PC-9 (cell line): ENCODE measurements around the gene ZNF346. TPM values are rescaled to one million over a fixed set of nuclear protein-coding genes. Genes with fewer than 3 reads are reported as not detected.

Source experiments
- BruUV-seq: library from RNA; stranded (reverse); fragments of 400-500 nt; replicated peaks from 2 replicates; lab custom pipeline; 2021; lab: Mats Ljungman, UMichigan
- CTCF ChIA-PET: fragments of 300-600 bp; sonication (Branson Sonifier 250); formaldehyde crosslinking; loops from one replicate; lab custom pipeline; 2022; ENCODE audit warnings: antibody characterized with exemption; lab: Charles Lee
- POLR2A ChIA-PET: fragments of 300-600 bp; sonication (Branson Sonifier 250); formaldehyde crosslinking; loops from one replicate; lab custom pipeline; 2022; ENCODE audit warnings: antibody characterized with exemption; ENCODE audit not compliant: unreplicated experiment; lab: Charles Lee
- DNase-seq, 2 experiments: peaks; one replicate each; pipeline versions ENCODE4 v3.0.0 to v3.0.0-alpha.2; 2015 to 2022; ENCODE audit warnings: mixed read lengths in 1 of 2
- H2AFZ ChIP-seq: fragments of 200-600 bp; sonication (generic); 2 replicates; pipeline ENCODE4 v1.8.1; 2017; ENCODE audit warnings: antibody characterized with exemption
- H3F3A ChIP-seq: fragments of 200-600 bp; sonication (generic); 2 replicates; pipeline ENCODE4 v1.8.1; 2017; ENCODE audit warnings: antibody characterized with exemption, mild to moderate bottlenecking, low read depth; ENCODE audit not compliant: insufficient read depth
- H3K27ac ChIP-seq: fragments of 200-600 bp; sonication (generic); 2 replicates; pipeline ENCODE4 v1.6.1; 2016; ENCODE audit warnings: mixed run types
- H3K27me3 ChIP-seq: fragments of 200-600 bp; sonication (generic); 2 replicates; pipeline ENCODE4 v1.6.1; 2016; ENCODE audit warnings: low read depth, mixed run types; ENCODE audit not compliant: insufficient read depth
- H3K36me3 ChIP-seq: fragments of 200-600 bp; sonication (generic); 2 replicates; pipeline ENCODE4 v1.6.1; 2016; ENCODE audit warnings: low read depth, mixed run types
- H3K4me1 ChIP-seq: fragments of 200-600 bp; sonication (generic); replicated peaks from 2 replicates; pipeline ENCODE4 v1.6.1; 2016; ENCODE audit warnings: mixed run types; ENCODE audit not compliant: insufficient read depth
- H3K4me2 ChIP-seq: fragments of 200-600 bp; sonication (generic); 2 replicates; pipeline ENCODE4 v1.6.1; 2017; ENCODE audit warnings: mixed run types
- H3K4me3 ChIP-seq: fragments of 200-600 bp; sonication (generic); 2 replicates; pipeline ENCODE4 v1.6.1; 2016; ENCODE audit warnings: mixed run types
- H3K79me2 ChIP-seq: fragments of 200-600 bp; sonication (generic); 2 replicates; pipeline ENCODE4 v1.6.1; 2017; ENCODE audit warnings: low read depth, mixed run types
- H3K9me2 ChIP-seq: fragments of 200-600 bp; sonication (generic); 2 replicates; pipeline ENCODE4 v1.8.1; 2017; ENCODE audit warnings: mild to moderate bottlenecking; ENCODE audit not compliant: insufficient read depth
- H3K9me3 ChIP-seq: fragments of 200-600 bp; sonication (generic); 2 replicates; pipeline ENCODE4 v1.8.1; 2016; ENCODE audit warnings: low read depth; ENCODE audit not compliant: insufficient read depth
- H4K20me1 ChIP-seq: fragments of 200-600 bp; sonication (generic); 2 replicates; pipeline ENCODE4 v1.8.1; 2017; ENCODE audit not compliant: insufficient read depth
- CTCF ChIP-seq: fragments of 200-600 bp; sonication (generic); conservative IDR thresholded peaks from 2 replicates; pipeline ENCODE4 v1.6.1; 2017; ENCODE audit warnings: mixed run types, antibody characterized with exemption, mild to moderate bottlenecking, moderate library complexity
- EZH2 ChIP-seq: fragments of 200-600 bp; sonication (generic); IDR thresholded peaks from 2 replicates; pipeline ENCODE4 v1.8.0; 2017; ENCODE audit warnings: antibody characterized with exemption, low read depth
- intact Hi-C: fragments of 100-400 bp; cut with micrococcal nuclease; formaldehyde crosslinking; loops from one replicate; pipeline ENCODE4 v1.10.0; 2022; ENCODE audit not compliant: unreplicated experiment
- total RNA-seq: library from RNA; stranded (reverse); gene quantifications from 2 replicates; pipeline ENCODE4 v1.2.3, GENCODE V29; 2021

Gene ZNF346
- total RNA-seq, 1 experiment from 2014 or later, result 23.8 TPM

DNA sequence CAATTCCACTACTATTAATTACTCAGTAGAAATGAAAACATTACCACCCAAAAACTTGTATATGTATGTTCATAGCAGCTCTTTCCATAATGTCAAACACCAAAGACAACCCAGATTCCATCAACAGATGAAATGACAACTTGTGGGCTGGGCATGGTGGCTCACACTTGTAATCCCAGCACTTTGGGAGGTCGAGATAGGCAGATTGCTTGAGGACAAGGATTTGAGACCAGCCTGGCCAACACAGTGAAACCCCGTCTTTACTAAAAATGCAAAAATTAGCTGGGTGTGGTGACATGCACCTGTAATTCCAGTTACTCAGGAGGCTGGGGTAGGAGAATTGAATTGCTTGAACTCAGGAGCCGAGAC lies 27.4 kb upstream of the ZNF346 start:
- TF ChIP-seq EZH2 (no peak), CTCF (no peak)
- Histone ChIP-seq H3F3A (peaks cover 57% of the 10 kb centered on the region), H3K4me3 (no peak overlapping the region), H3K27me3 (no peaks in the 10 kb centered on the region), H3K79me2 (peaks cover 93% of the 10 kb centered on the region), H3K36me3 (peaks cover 7% of the 10 kb centered on the region), H3K4me2 (peak overlapping the region; percentile 56), H3K4me1 (peaks cover 26% of the 10 kb centered on the region), H2AFZ (no peak overlapping the region), H4K20me1 (0 out of 2 replicates have a peak, but pooled peaks cover 5% of the 10 kb centered on the region), H3K27ac (peak overlapping the region; percentile 96), H3K9me2 (no peaks in the 10 kb centered on the region), H3K9me3 (peaks cover 5% of the 10 kb centered on the region)
- no peak for DNase-seq
- ChIA-PET CTCF (no interaction called here), POLR2A (no interaction called here)
- intact Hi-C loops, result no loop called here
- BruUV-seq, result no TSS peak

GRCh38 chr5:176995896-176996767 lies 26.4 kb upstream of the ZNF346 start:
- no peaks in the 10 kb centered on the region for H3K27me3 ChIP-seq
- ChIA-PET POLR2A (no interaction called here), CTCF (no interaction called here)
- H3K27ac ChIP-seq, result peak overlapping the region; percentile 96
- 0 out of 2 replicates have a peak overlapping the region, but pooled peaks have one; percentile 5 for H3K4me2 ChIP-seq
- intact Hi-C loops, result no loop called here
- no peak overlapping the region for H3K4me3 ChIP-seq
- peaks cover 5% of the 10 kb centered on the region for H3K9me3 ChIP-seq
- peaks cover 57% of the 10 kb centered on the region for H3F3A ChIP-seq
- H3K79me2 ChIP-seq, result peaks cover 93% of the 10 kb centered on the region
- peaks cover 6% of the 10 kb centered on the region for H3K36me3 ChIP-seq
- TF ChIP-seq EZH2 (no peak), CTCF (no peak)
- H3K4me1 ChIP-seq, result peaks cover 26% of the 10 kb centered on the region
- no peak for DNase-seq
- no TSS peak for BruUV-seq
- H3K9me2 ChIP-seq, result no peaks in the 10 kb centered on the region
- no peak overlapping the region for H2AFZ ChIP-seq
- H4K20me1 ChIP-seq, result peaks cover 11% of the 10 kb centered on the region

DNA sequence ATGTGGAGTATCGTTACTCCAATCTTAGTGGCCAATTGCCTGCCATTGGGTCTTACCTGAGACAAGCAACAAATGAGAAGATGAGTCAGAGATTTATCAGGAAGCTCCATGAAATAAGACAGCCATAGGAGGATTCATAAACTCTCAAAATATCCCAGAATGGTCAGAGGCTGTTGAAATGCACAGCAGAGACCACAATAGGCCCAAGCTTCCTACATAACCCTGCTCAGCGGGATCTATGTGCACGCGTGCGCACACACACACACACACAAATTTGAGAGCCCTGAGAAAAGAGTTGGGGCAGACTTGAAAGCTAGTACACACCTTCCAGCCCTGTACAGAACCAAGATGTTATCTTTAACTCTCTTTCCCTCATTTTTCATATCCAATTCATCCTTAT lies 25.7 kb upstream of the ZNF346 start:
- H4K20me1 ChIP-seq, result peaks cover 18% of the 10 kb centered on the region
- ChIA-PET POLR2A (no interaction called here), CTCF (no interaction called here)
- H2AFZ ChIP-seq, result no peak overlapping the region
- peak overlapping the region; percentile 96 for H3K27ac ChIP-seq
- no peaks in the 10 kb centered on the region for H3K9me2 ChIP-seq
- intact Hi-C loops, result no loop called here
- H3K4me3 ChIP-seq, result no peak overlapping the region
- peaks cover 57% of the 10 kb centered on the region for H3F3A ChIP-seq
- peaks cover 5% of the 10 kb centered on the region for H3K9me3 ChIP-seq
- H3K4me2 ChIP-seq, result peak overlapping the region; percentile 5; the same call in 1 of the 2 replicates
- H3K36me3 ChIP-seq, result peaks cover 6% of the 10 kb centered on the region
- no peak for DNase-seq
- peaks cover 26% of the 10 kb centered on the region for H3K4me1 ChIP-seq
- no TSS peak for BruUV-seq
- H3K79me2 ChIP-seq, result peaks cover 93% of the 10 kb centered on the region
- H3K27me3 ChIP-seq, result no peaks in the 10 kb centered on the region
- TF ChIP-seq EZH2 (no peak), CTCF (no peak)
